ENCODE data around the gene GLRB. TPM values are rescaled to one million over a fixed set of nuclear protein-coding genes. Genes with fewer than 3 reads are reported as not detected.
A peak's percentile ranks its signal among the peaks of the same experiment; 100 is the strongest.
"Not testable (repeated sequence)": the region's sequence is repeated elsewhere in the genome, so short reads cannot be mapped to it uniquely, and the experiment has no call there.

GLRB gene
- total and polyA plus RNA-seq, 8 donors: 4.1 to 11.3 (median 7.2) TPM

DNA sequence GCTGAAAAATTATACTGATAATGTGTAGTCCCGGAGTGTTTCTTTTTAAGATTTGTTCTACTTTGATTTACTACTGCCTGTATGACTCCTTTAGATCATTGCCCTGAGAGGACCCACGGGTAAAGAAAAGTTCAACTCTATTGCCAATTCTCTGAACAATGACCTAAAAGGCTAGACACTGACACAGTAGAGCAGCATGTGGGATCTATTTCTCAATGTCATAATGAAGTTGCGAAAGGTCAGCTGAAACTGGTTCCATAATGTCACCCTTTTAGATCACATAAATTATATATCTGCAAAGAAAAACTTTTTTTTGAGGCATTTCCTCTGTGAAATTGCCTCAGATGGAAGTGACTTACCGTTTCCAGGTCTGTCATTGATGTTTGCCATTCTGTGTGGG lies 67.4 kb downstream of the GLRB start:
- Histone ChIP-seq H3K4me3 (no peak overlapping the region), H3K4me1 (no peaks in the 10 kb centered on the region), H3K27me3 (no peaks in the 10 kb centered on the region), H3K36me3 (no peaks in the 10 kb centered on the region), H3K9me3 (no peaks in the 10 kb centered on the region), H3K27ac (no peak overlapping the region)
- ATAC-seq (no peak), DNase-seq (no peak), FAIRE-seq (no peak)
- no peak for TF ChIP-seq CTCF (IDR thresholded peaks at IDR 0.05)
- 93 to 94% methylated on average over 4 of the region's 4 CpGs for WGBS, 2 donors
- intact Hi-C loops (cut with DNase I): no loop called here

- intact Hi-C loops (cut with DNase I): no loop called here
- no peaks in the 10 kb centered on the region for H3K4me1 ChIP-seq
- H3K36me3 ChIP-seq: no peaks in the 10 kb centered on the region
- no peak overlapping the region for H3K4me3 ChIP-seq
- DNase-seq: no peak
- WGBS, 2 donors: 94 to 96% methylated on average over 1 of the region's 1 CpG
- H3K27me3 ChIP-seq: no peaks in the 10 kb centered on the region
- no peak for FAIRE-seq
- no peak for TF ChIP-seq CTCF (IDR thresholded peaks at IDR 0.05)
- no peak for ATAC-seq
- H3K27ac ChIP-seq: no peak overlapping the region
- H3K9me3 ChIP-seq: no peaks in the 10 kb centered on the region
Observed at GRCh38 chr4:157151711-157152110, 75.8 kb downstream of the GLRB start.

DNA sequence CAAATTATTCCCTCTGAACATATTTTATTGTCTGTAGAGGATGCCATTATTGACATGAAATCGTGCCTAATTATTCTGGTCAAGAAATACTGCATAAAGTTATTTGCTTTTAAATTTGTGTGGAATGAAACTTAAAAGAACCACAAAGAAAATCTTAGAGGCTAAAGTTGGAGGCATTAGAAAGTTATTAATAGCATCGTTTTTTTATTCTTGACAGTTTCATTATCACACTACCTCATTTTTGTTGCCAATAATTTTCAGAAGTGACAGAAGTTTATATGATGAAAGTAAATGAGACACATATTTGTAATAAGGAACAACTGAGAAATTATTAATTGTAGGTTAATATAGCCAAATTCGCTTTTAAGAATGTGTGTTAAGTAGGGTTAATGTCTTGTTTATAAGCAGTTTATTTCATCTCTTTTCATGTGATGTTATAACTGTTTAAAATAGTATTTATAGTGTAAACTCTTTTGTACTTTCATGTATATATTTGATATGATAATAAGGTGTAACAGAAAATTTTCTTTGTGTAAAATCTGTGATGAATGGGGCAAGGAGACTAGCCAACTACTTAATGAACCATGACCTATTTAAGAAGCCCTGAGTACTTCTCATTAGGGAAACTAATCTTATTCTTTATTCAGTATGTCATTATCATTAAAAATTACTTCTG lies 90.1 kb downstream of the GLRB start:
- DNase-seq: no peak
- Histone ChIP-seq H3K36me3 (no peaks in the 10 kb centered on the region), H3K4me1 (no peaks in the 10 kb centered on the region), H3K27ac (no peak overlapping the region), H3K9me3 (no peaks in the 10 kb centered on the region), H3K27me3 (no peaks in the 10 kb centered on the region), H3K4me3 (no peak overlapping the region)
- no peak for ATAC-seq
- WGBS, 2 donors: 84 to 86% methylated on average over 3 of the region's 3 CpGs
- intact Hi-C loops (cut with DNase I): no loop called here
- peak; percentile 47 for FAIRE-seq
- TF ChIP-seq CTCF (IDR thresholded peaks at IDR 0.05): no peak

DNA sequence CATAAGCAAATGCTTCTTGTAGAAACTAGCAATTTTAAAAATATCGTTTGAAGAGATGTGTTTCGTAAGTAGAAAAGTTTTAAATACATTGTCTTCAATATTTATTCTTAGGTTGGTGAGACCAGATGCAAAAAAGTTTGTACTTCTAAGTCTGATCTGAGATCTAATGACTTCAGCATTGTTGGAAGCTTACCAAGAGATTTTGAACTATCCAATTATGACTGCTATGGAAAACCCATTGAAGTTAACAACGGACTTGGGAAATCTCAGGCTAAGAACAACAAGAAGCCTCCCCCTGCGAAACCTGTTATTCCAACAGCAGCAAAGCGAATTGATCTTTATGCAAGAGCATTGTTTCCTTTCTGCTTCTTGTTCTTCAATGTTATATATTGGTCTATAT lies 94.4 kb downstream of the GLRB start:
- no peak for FAIRE-seq
- no peaks in the 10 kb centered on the region for H3K36me3 ChIP-seq
- ATAC-seq: no peak
- WGBS, 2 donors: 81 to 87% methylated on average over 5 of the region's 5 CpGs
- intact Hi-C loops (cut with DNase I): no loop called here
- DNase-seq: no peak
- no peak overlapping the region for H3K27ac ChIP-seq
- H3K27me3 ChIP-seq: no peaks in the 10 kb centered on the region
- H3K4me1 ChIP-seq: no peaks in the 10 kb centered on the region
- no peak overlapping the region for H3K4me3 ChIP-seq
- no peak for TF ChIP-seq CTCF (IDR thresholded peaks at IDR 0.05)
- no peaks in the 10 kb centered on the region for H3K9me3 ChIP-seq

DNA sequence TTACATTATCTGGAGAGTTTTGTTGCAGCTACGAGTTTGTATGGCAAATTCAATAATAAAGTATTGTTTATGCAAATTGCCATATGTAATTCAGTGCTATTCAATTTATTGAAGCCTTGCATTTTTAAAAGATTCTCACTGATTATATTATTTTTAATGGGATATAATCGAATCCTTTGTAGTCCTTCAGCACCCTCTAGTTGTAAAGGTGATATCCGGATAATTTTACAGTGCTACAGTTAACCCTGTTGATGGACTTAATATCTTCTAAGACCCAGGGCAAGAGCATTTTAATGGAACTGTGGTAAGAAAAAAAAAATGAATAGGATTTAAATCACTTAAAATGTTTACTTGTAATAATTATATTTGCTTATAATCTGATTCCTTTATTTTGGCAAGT lies 96.1 kb downstream of the GLRB start:
- WGBS, 2 donors: 24 to 25% methylated on average over 3 of the region's 3 CpGs
- no peak for ATAC-seq
- Histone ChIP-seq H3K4me3 (no peak overlapping the region), H3K4me1 (no peaks in the 10 kb centered on the region), H3K27me3 (no peaks in the 10 kb centered on the region), H3K9me3 (no peaks in the 10 kb centered on the region), H3K36me3 (no peaks in the 10 kb centered on the region), H3K27ac (no peak overlapping the region)
- peak; percentile 26 for FAIRE-seq
- TF ChIP-seq CTCF (IDR thresholded peaks at IDR 0.05): no peak
- DNase-seq: no peak
- intact Hi-C loops (cut with DNase I): no loop called here

GRCh38 chr4:157180268-157180667 lies 104.3 kb downstream of the GLRB start:
- ATAC-seq; H3K27me3 ChIP-seq; H3K4me3 ChIP-seq; FAIRE-seq; intact Hi-C loops (cut with DNase I); DNase-seq; H3K27ac ChIP-seq; H3K36me3 ChIP-seq; H3K4me1 ChIP-seq; H3K9me3 ChIP-seq: not testable (repeated sequence)
- WGBS, 2 donors: 74 to 87% methylated on average over 14 of the region's 14 CpGs

Data from pancreas (tissue), 10 donors.